Neural cell (in vitro differentiated cells): ENCODE data around the gene CLIP3. TPM values are rescaled to one million over a fixed set of nuclear protein-coding genes. Genes with fewer than 3 reads are reported as not detected.

Source experiments
- H2AFZ ChIP-seq: fragments of 200-600, 300-800 bp; sonication (generic), shearing (Covaris generic); 2 replicates; pipeline ENCODE4 v1.6.0; 2014; ENCODE audit warnings: low read depth, mild to moderate bottlenecking, antibody characterized with exemption, low read length, moderate library complexity
- H3F3A ChIP-seq: fragments of 200-600 bp; shearing (Covaris generic); 2 replicates; pipeline ENCODE4 v1.6.1; 2016; ENCODE audit warnings: mild to moderate bottlenecking, moderate library complexity, mixed read lengths, antibody characterized with exemption, low read length; ENCODE audit not compliant: insufficient read depth, poor library complexity, severe bottlenecking
- H3K27ac ChIP-seq: fragments of 200-600, 300-800 bp; sonication (generic), shearing (Covaris generic); 2 replicates; pipeline ENCODE4 v1.5.1; 2014; ENCODE audit warnings: mild to moderate bottlenecking, low read length, moderate library complexity
- H3K27me3 ChIP-seq: fragments of 300-800, 200-600 bp; sonication (generic), shearing (Covaris generic); 2 replicates; pipeline ENCODE4 v1.6.0; 2014; ENCODE audit warnings: mild to moderate bottlenecking, low read depth, low read length, moderate library complexity; ENCODE audit not compliant: insufficient read depth
- H3K36me3 ChIP-seq: fragments of 300-800, 200-600 bp; sonication (generic), shearing (Covaris generic); 2 replicates; pipeline ENCODE4 v1.5.1; 2014; ENCODE audit warnings: mild to moderate bottlenecking, antibody characterized with exemption, low read length, moderate library complexity; ENCODE audit not compliant: insufficient read depth
- H3K4me2 ChIP-seq: fragments of 300-800, 200-600 bp; sonication (generic), shearing (Covaris generic); 2 replicates; pipeline ENCODE4 v1.6.0; 2014; ENCODE audit warnings: mild to moderate bottlenecking, low read length
- H3K4me3 ChIP-seq: fragments of 300-800, 200-600 bp; sonication (generic), shearing (Covaris generic); 2 replicates; pipeline ENCODE4 v1.5.1; 2014; ENCODE audit warnings: mild to moderate bottlenecking, low read length, moderate library complexity
- H3K79me2 ChIP-seq: fragments of 200-600 bp; shearing (Covaris generic); replicated peaks from 2 replicates; pipeline ENCODE4 v1.6.0; 2014; ENCODE audit warnings: mild to moderate bottlenecking, low read length, moderate library complexity; ENCODE audit not compliant: insufficient read depth
- H3K9ac ChIP-seq: fragments of 300-800, 200-600 bp; sonication (generic), shearing (Covaris generic); 2 replicates; pipeline ENCODE4 v1.6.1; 2016; ENCODE audit warnings: mild to moderate bottlenecking, low read length, mixed read lengths
- H3K9me2 ChIP-seq: fragments of 200-600 bp; shearing (Covaris generic); 2 replicates; pipeline ENCODE4 v1.6.1; 2016; ENCODE audit warnings: mild to moderate bottlenecking, low read length, mixed read lengths; ENCODE audit not compliant: insufficient read depth
- H3K9me3 ChIP-seq: fragments of 200-600, 300-800 bp; sonication (generic), shearing (Covaris generic); 2 replicates; pipeline ENCODE4 v1.6.1; 2016; ENCODE audit warnings: mild to moderate bottlenecking, mixed run types, low read length, moderate library complexity, mixed read lengths
- H4K20me1 ChIP-seq: fragments of 200-600 bp; shearing (Covaris generic); 2 replicates; pipeline ENCODE4 v1.6.1; 2016; ENCODE audit warnings: mild to moderate bottlenecking, mixed run types; ENCODE audit not compliant: insufficient read depth
- CTCF ChIP-seq: fragments of 450-650 bp; IDR thresholded peaks from 2 replicates; pipeline ENCODE4 v1.5.1; 2014; ENCODE audit warnings: antibody characterized with exemption, mild to moderate bottlenecking, moderate library complexity; ENCODE audit not compliant: poor library complexity, severe bottlenecking
- EP300 ChIP-seq: fragments of 450-650 bp; conservative IDR thresholded peaks from 2 replicates; pipeline ENCODE4 v1.6.1; 2014; ENCODE audit warnings: antibody characterized with exemption, mild to moderate bottlenecking, moderate library complexity; ENCODE audit not compliant: poor library complexity, severe bottlenecking
- EZH2 ChIP-seq: fragments of 200-600, 300-800 bp; shearing (Covaris generic), sonication (generic); IDR thresholded peaks from 2 replicates; pipeline ENCODE4 v1.6.1; 2014; ENCODE audit warnings: antibody characterized with exemption, low read length, borderline replicate concordance, mild to moderate bottlenecking; ENCODE audit not compliant: insufficient read depth, poor library complexity, severe bottlenecking
- MXI1 ChIP-seq: fragments of 450-650 bp; conservative IDR thresholded peaks from 2 replicates; pipeline ENCODE4 v1.6.1; 2014; ENCODE audit warnings: antibody characterized with exemption, mild to moderate bottlenecking; ENCODE audit not compliant: poor library complexity, severe bottlenecking
- POLR2AphosphoS5 ChIP-seq: IDR thresholded peaks from 2 replicates; pipeline ENCODE4 v1.6.1; 2012
- RAD21 ChIP-seq: fragments of 450-650 bp; conservative IDR thresholded peaks from 2 replicates; pipeline ENCODE4 v1.6.1; 2014; ENCODE audit warnings: antibody characterized with exemption, mild to moderate bottlenecking, moderate library complexity
- REST ChIP-seq: IDR thresholded peaks from 2 replicates; pipeline ENCODE4 v1.6.1; 2012; ENCODE audit warnings: borderline replicate concordance
- SMC3 ChIP-seq: fragments of 450-650 bp; conservative IDR thresholded peaks from 2 replicates; pipeline ENCODE4 v1.6.1; 2014; ENCODE audit warnings: antibody characterized with exemption, mild to moderate bottlenecking, moderate library complexity; ENCODE audit not compliant: poor library complexity
- TAF1 ChIP-seq: IDR thresholded peaks from 2 replicates; pipeline ENCODE4 v1.6.1; 2012; ENCODE audit warnings: low read depth
- polyA plus RNA-seq: library from polyadenylated mRNA; depleted of rRNA; stranded (reverse); fragments of >200 nt; gene quantifications from 2 replicates; pipeline ENCODE4 v1.2.3, GENCODE V29; 2014

The CLIP3 gene
- polyA plus RNA-seq, 1 donor from 2014 or later: 5.6 TPM

- H3K27ac ChIP-seq: no peak overlapping the region
- no peaks in the 10 kb centered on the region for H3K9me3 ChIP-seq
- H3K79me2 ChIP-seq: peaks cover 13% of the 10 kb centered on the region
- TF ChIP-seq TAF1 (no peak), SMC3 (no peak), CTCF (no peak), REST (no peak), MXI1 (no peak), EZH2 (no peak), RAD21 (no peak), EP300 (no peak), POLR2AphosphoS5 (no peak)
- no peak overlapping the region for H3K9ac ChIP-seq
- H3K27me3 ChIP-seq: no peaks in the 10 kb centered on the region
- no peaks in the 10 kb centered on the region for H3K36me3 ChIP-seq
- no peak overlapping the region for H3K4me2 ChIP-seq
- H3K4me3 ChIP-seq: peak overlapping the region; percentile 95
- no peaks in the 10 kb centered on the region for H3F3A ChIP-seq
- no peaks in the 10 kb centered on the region for H4K20me1 ChIP-seq
- no peaks in the 10 kb centered on the region for H3K9me2 ChIP-seq
- H2AFZ ChIP-seq: no peak overlapping the region
Measured at GRCh38 chr19:35996777-35997176, 35.9 kb downstream of the CLIP3 start.

GRCh38 chr19:35995048-35995993, 37.4 kb downstream of the CLIP3 start, which contains the start of gene SDHAF1:
TSS of gene SDHAF1 (plus strand) at chr19:35995188. CDS start at chr19:35995275, 87 bp downstream.
- H3K36me3 ChIP-seq: no peaks in the 10 kb centered on the region
- H2AFZ ChIP-seq: peak within 1 kb of the TSS; percentile 62
- H3K27ac ChIP-seq: peak within 1 kb of the TSS; percentile 74
- TF ChIP-seq EP300: peak; percentile 18
- peak; percentile 31 for TF ChIP-seq CTCF
- TF ChIP-seq POLR2AphosphoS5: peak; percentile 8
- TF ChIP-seq EZH2: no peak
- TF ChIP-seq RAD21: no peak
- TF ChIP-seq TAF1: peak; percentile 57
- TF ChIP-seq SMC3: no peak
- no peak for TF ChIP-seq REST
- TF ChIP-seq MXI1: peak; percentile 93
- H4K20me1 ChIP-seq: no peaks in the 10 kb centered on the region
- H3K4me2 ChIP-seq: peak within 1 kb of the TSS; percentile 78
- peak within 1 kb of the TSS; percentile 68 for H3K9ac ChIP-seq
- H3K27me3 ChIP-seq: no peaks in the 10 kb centered on the region
- H3K4me3 ChIP-seq: peak within 1 kb of the TSS; percentile 95
- no peaks in the 10 kb centered on the region for H3F3A ChIP-seq
- H3K79me2 ChIP-seq: peaks cover 13% of the 10 kb centered on the region
- no peaks in the 10 kb centered on the region for H3K9me3 ChIP-seq
- H3K9me2 ChIP-seq: no peaks in the 10 kb centered on the region
